Measurements from ENCODE around the gene PDCD2L. TPM values are rescaled to one million over a fixed set of nuclear protein-coding genes. Genes with fewer than 3 reads are reported as not detected.
"Not testable (repeated sequence)": the region's sequence is repeated elsewhere in the genome, so short reads cannot be mapped to it uniquely, and the experiment has no call there.

PDCD2L gene
- total RNA-seq, 1 donor from 2014 or later = 5.7 TPM

GRCh38 chr19:34373601-34374288 is 30.5 kb upstream of the PDCD2L start:
- DNase-seq (ENCODE audit: low spot score) = no peak

- DNase-seq (ENCODE audit: low spot score) = no peak
These were observed 28.6 kb upstream of the PDCD2L start for GRCh38 chr19:34375598-34375997.

GRCh38 chr19:34380639-34381241 is 23.5 kb upstream of the PDCD2L start:
- no peak for DNase-seq (ENCODE audit: low spot score)

- no peak for DNase-seq (ENCODE audit: low spot score)
These were observed 22.6 kb upstream of the PDCD2L start for GRCh38 chr19:34381399-34382251.

- DNase-seq (ENCODE audit: low spot score) = no peak
These were observed 21.7 kb upstream of the PDCD2L start for GRCh38 chr19:34382471-34382870.

- no peak for DNase-seq (ENCODE audit: low spot score)
These were observed 20.6 kb upstream of the PDCD2L start for GRCh38 chr19:34383599-34383998.

GRCh38 chr19:34386645-34387445 is 17.4 kb upstream of the PDCD2L start:
- DNase-seq (ENCODE audit: low spot score) = no peak

- no peak for DNase-seq (ENCODE audit: low spot score)
These were observed 16.8 kb upstream of the PDCD2L start for GRCh38 chr19:34387446-34387810.

GRCh38 chr19:34388745-34389144 is 15.5 kb upstream of the PDCD2L start:
- DNase-seq (ENCODE audit: low spot score) = not testable (repeated sequence)

- DNase-seq (ENCODE audit: low spot score) = no peak
These were observed 12.4 kb upstream of the PDCD2L start for GRCh38 chr19:34391813-34392212.

GRCh38 chr19:34393031-34393430 is 11.2 kb upstream of the PDCD2L start:
- no peak for DNase-seq (ENCODE audit: low spot score)

GRCh38 chr19:34393629-34394028 is 10.6 kb upstream of the PDCD2L start:
- DNase-seq (ENCODE audit: low spot score) = no peak

GRCh38 chr19:34397853-34398252 is 6.3 kb upstream of the PDCD2L start:
- DNase-seq (ENCODE audit: low spot score) = no peak

- no peak for DNase-seq (ENCODE audit: low spot score)
These were observed 4.3 kb upstream of the PDCD2L start for GRCh38 chr19:34399886-34400285.

- DNase-seq (ENCODE audit: low spot score) = not testable (repeated sequence)
These were observed 3.4 kb upstream of the PDCD2L start for GRCh38 chr19:34400844-34401243.

- DNase-seq (ENCODE audit: low spot score) = no peak
These were observed 2.1 kb upstream of the PDCD2L start for GRCh38 chr19:34402074-34402600.

GRCh38 chr19:34403784-34404108 is 453 bp upstream of the PDCD2L start:
- no peak for DNase-seq (ENCODE audit: low spot score)

GRCh38 chr19:34405892-34406660 is 1.9 kb downstream of the PDCD2L start:
- no peak for DNase-seq (ENCODE audit: low spot score)

GRCh38 chr19:34408411-34408810 is 4.2 kb downstream of the PDCD2L start:
- DNase-seq (ENCODE audit: low spot score) = no peak

GRCh38 chr19:34409189-34410164 is 5.3 kb downstream of the PDCD2L start:
- DNase-seq (ENCODE audit: low spot score) = no peak

All from mucosa of gallbladder (tissue), 1 donor.